B cell (primary cell): ENCODE results near the gene UAP1L1. TPM values are rescaled to one million over a fixed set of nuclear protein-coding genes. Genes with fewer than 3 reads are reported as not detected.

Experiments
- ATAC-seq: fragments of 200-7000 bp; cut with Tn5 transposase; one replicate; pipeline ENCODE4 v1.10.0; 2021; ENCODE audit warnings: low read depth, mild to moderate bottlenecking, moderate number of reproducible peaks, moderate library complexity
- CTCF ChIA-PET: fragments of 350-600 bp; sonication (Branson Sonifier 250); formaldehyde crosslinking; loops from one replicate; lab custom pipeline; 2021; ENCODE audit warnings: antibody characterized with exemption, inconsistent platforms; lab: Charles Lee
- POLR2A ChIA-PET: fragments of 350-600 bp; sonication (Branson Sonifier 250); formaldehyde crosslinking; loops from one replicate; lab custom pipeline; 2021; ENCODE audit warnings: antibody characterized with exemption; lab: Charles Lee
- DNase-seq: peaks from one replicate; pipeline ENCODE4 v3.0.0; 2013
- H2AFZ ChIP-seq: 2 replicates; pipeline ENCODE4 v1.6.1; 2012; ENCODE audit warnings: mild to moderate bottlenecking, low read depth, low read length; ENCODE audit not compliant: insufficient read depth, poor library complexity, severe bottlenecking
- H3K27ac ChIP-seq, 2 donors: 1 replicate in 1 of 2; 2 replicates in 1 of 2; pipeline ENCODE4 v1.5.1; 2012 to 2013; ENCODE audit warnings: low read length in 2 of 2, mild to moderate bottlenecking in 2 of 2, moderate library complexity in 1 of 2
- H3K27me3 ChIP-seq, 4 experiments: fragments of 200-600 bp in 1 of 4; sonication (generic) in 1 of 4; replicated peaks in 1 of 4; 1 replicate in 2 of 4; 2 replicates in 2 of 4; pipeline versions ENCODE4 v1.6.1 to v1.7.0; 2013 to 2016; ENCODE audit warnings: low read length in 3 of 4, mild to moderate bottlenecking in 2 of 4, mixed read lengths in 1 of 4, moderate library complexity in 1 of 4; ENCODE audit not compliant: insufficient read depth in 4 of 4, control insufficient read depth in 3 of 4; ENCODE audit errors: control extremely low read depth in 1 of 4
- H3K36me3 ChIP-seq, 2 experiments: replicated peaks in 1 of 2; 1 replicate in 1 of 2; 2 replicates in 1 of 2; pipeline versions ENCODE4 v1.6.1 to v1.7.1; 2013; ENCODE audit warnings: low read length in 1 of 2; ENCODE audit not compliant: insufficient read depth in 2 of 2, control insufficient read depth in 1 of 2; ENCODE audit errors: control extremely low read depth in 1 of 2, extremely low read depth in 1 of 2
- H3K4me1 ChIP-seq, 2 donors: fragments of 200-600 bp in 1 of 2; sonication (generic) in 1 of 2; 1 replicate in 1 of 2; 2 replicates in 1 of 2; pipeline versions ENCODE4 v1.5.1 to v1.6.1; 2013 to 2017; ENCODE audit warnings: low read length in 2 of 2; ENCODE audit not compliant: control insufficient read depth in 2 of 2, insufficient read depth in 2 of 2
- H3K4me2 ChIP-seq: replicated peaks from 2 replicates; pipeline ENCODE3; 2012; ENCODE audit warnings: mild to moderate bottlenecking, low read depth, low read length; ENCODE audit not compliant: poor library complexity, severe bottlenecking
- H3K4me3 ChIP-seq, 5 experiments: fragments of 200-600 bp in 1 of 5; sonication (generic) in 1 of 5; 1 replicate in 3 of 5; 2 replicates in 2 of 5; pipeline versions ENCODE4 v1.5.1 to v1.7.0; 2011 to 2016; ENCODE audit warnings: low read length in 4 of 5, mild to moderate bottlenecking in 4 of 5, low read depth in 2 of 5, control low read depth in 1 of 5, moderate library complexity in 1 of 5; ENCODE audit not compliant: insufficient read depth in 1 of 5; ENCODE audit errors: control extremely low read depth in 1 of 5, extremely low read depth in 1 of 5
- H3K79me2 ChIP-seq: fragments of 200-600 bp; sonication (generic); one replicate; pipeline ENCODE4 v1.6.0; 2016; ENCODE audit warnings: low read length; ENCODE audit not compliant: control insufficient read depth, insufficient read depth
- H3K9ac ChIP-seq: fragments of 200-600 bp; sonication (generic); 2 replicates; pipeline ENCODE4 v1.6.1; 2017; ENCODE audit warnings: mild to moderate bottlenecking, low read length, moderate library complexity
- H3K9me3 ChIP-seq, 3 donors: one replicate each; pipeline versions ENCODE4 v1.6.1 to v1.7.1; 2013; ENCODE audit warnings: low read length in 2 of 3; ENCODE audit not compliant: control insufficient read depth in 2 of 3, insufficient read depth in 1 of 3; ENCODE audit errors: control extremely low read depth in 1 of 3
- H4K20me1 ChIP-seq: 2 replicates; pipeline ENCODE4 v1.6.0; 2012; ENCODE audit warnings: mild to moderate bottlenecking, low read length; ENCODE audit not compliant: insufficient read depth, control insufficient read depth, poor library complexity, severe bottlenecking
- H3K27ac Mint-ChIP-seq: one replicate; pipeline ENCODE4 v1.8.0; 2021; ENCODE audit warnings: mixed read lengths
- H3K27me3 Mint-ChIP-seq: one replicate; pipeline ENCODE4 v1.8.0; 2021; ENCODE audit warnings: mixed read lengths
- H3K4me1 Mint-ChIP-seq: one replicate; pipeline ENCODE4 v1.8.0; 2021; ENCODE audit warnings: mixed read lengths
- H3K4me3 Mint-ChIP-seq: one replicate; pipeline ENCODE4 v1.8.0; 2021; ENCODE audit warnings: mixed read lengths
- H3K9me3 Mint-ChIP-seq: one replicate; pipeline ENCODE4 v1.8.0; 2022; ENCODE audit warnings: mixed read lengths; ENCODE audit not compliant: insufficient read depth
- EZH2 ChIP-seq: IDR thresholded peaks from 2 replicates; pipeline ENCODE4 v1.6.1; 2012; ENCODE audit warnings: borderline replicate concordance, low read depth, mild to moderate bottlenecking, moderate library complexity, low read length; ENCODE audit not compliant: insufficient read depth, poor library complexity, severe bottlenecking
- WGBS: methylation state at CpG from one replicate; pipeline ENCODE4 v1.1.5; 2013; ENCODE audit warnings: missing lambda C conversion rate; ENCODE audit not compliant: insufficient coverage; 5-methylcytosine and 5-hydroxymethylcytosine counted together
- intact Hi-C: fragments of 100-400 bp; cut with micrococcal nuclease; formaldehyde crosslinking; loops from one replicate; pipeline ENCODE4 v1.10.0; 2022
- polyA plus RNA-seq: library from polyadenylated mRNA; depleted of rRNA; stranded (reverse); fragments of >200 nt; gene quantifications from 2 replicates; pipeline ENCODE4 v1.2.3, GENCODE V29; 2012
- total RNA-seq, 2 donors: library from RNA; stranded (reverse); fragments of 120-200 nt in 1 of 2; gene quantifications; 1 replicate in 1 of 2; 2 replicates in 1 of 2; pipeline versions ENCODE4 v1.2.3 to v1.2.4, GENCODE V29; 2013 to 2022
- TF ChIP-seq, protein P1 (sequence below): fragments of 200-600 bp; IDR thresholded peaks from one replicate; pipeline ENCODE4 v1.8.0; 2022; ENCODE audit warnings: antibody characterized with exemption, mild to moderate bottlenecking

Gene UAP1L1
- total and polyA plus RNA-seq, 2 donors (not counting 1 experiment from before 2014, with no cell fraction given) = 29.1 to 47.6 TPM

DNA sequence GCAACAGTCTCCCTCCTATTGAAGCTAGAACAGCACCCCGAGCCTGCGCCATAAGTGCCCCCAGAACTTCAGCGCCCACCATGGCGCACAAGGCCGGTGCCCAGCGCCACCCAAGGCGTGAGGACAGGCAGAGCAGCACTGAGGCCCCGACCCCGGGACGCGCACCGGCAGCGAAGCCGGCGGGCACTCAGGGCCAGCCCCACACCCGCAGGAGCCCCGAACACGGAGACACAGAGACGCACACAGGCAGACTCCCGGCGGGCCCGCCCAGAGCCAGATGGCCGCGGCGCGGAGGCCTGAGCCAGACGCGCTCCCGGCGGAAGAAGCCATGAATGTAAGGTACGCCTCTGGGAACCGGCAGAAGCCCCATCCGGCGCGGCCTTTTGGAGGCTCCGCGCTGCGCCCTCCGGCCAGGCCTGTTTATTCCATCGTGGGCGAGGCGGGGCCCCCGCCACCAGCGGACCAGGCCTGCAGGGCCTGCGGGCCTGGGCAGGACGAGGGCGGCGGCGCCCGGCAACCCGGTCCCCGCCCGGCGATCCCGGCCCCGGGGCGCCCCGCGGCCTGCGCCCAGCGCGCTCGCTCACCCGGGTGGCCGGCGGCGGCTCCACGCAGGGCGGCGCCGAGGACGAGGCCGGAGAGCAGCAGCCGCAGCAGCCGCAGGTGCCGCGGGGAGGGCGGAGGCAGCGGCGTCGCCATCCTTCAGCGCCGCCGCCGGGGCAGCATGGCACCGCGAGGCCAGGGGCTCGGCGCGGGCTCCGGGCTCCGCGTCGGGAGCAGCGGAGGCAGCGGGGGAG, 31.8 kb upstream of the UAP1L1 start:
- Histone ChIP-seq H3K9me3 (peaks cover 0 to 41% (median 0%) of the 10 kb centered on the region in 3 donors), H3K4me2 (peak overlapping the region; percentile 85), H3K79me2 (no peaks in the 10 kb centered on the region), H4K20me1 (peaks cover 5% of the 10 kb centered on the region), H3K27me3 (peaks cover 0 to 79% (median 48%) of the 10 kb centered on the region in 4 experiments), H3K4me3 (peak overlapping the region in 3 of 5 experiments; percentile 18 to 46 (median 23)), H3K27ac (no peak overlapping the region), H3K9ac (peak overlapping the region; percentile 39), H2AFZ (peak overlapping the region; percentile 28), H3K36me3 (no peaks in the 10 kb centered on the region), H3K4me1 (peaks cover 24 to 42% of the 10 kb centered on the region in 2 donors)
- peak overlapping the region; percentile 19 for H3K4me3 Mint-ChIP-seq
- H3K27ac Mint-ChIP-seq = no peak overlapping the region
- WGBS = 3% methylated on average over 96 of the region's 96 CpGs
- TF ChIP-seq EZH2 = peak; percentile 94
- TF ChIP-seq, protein P1, sequence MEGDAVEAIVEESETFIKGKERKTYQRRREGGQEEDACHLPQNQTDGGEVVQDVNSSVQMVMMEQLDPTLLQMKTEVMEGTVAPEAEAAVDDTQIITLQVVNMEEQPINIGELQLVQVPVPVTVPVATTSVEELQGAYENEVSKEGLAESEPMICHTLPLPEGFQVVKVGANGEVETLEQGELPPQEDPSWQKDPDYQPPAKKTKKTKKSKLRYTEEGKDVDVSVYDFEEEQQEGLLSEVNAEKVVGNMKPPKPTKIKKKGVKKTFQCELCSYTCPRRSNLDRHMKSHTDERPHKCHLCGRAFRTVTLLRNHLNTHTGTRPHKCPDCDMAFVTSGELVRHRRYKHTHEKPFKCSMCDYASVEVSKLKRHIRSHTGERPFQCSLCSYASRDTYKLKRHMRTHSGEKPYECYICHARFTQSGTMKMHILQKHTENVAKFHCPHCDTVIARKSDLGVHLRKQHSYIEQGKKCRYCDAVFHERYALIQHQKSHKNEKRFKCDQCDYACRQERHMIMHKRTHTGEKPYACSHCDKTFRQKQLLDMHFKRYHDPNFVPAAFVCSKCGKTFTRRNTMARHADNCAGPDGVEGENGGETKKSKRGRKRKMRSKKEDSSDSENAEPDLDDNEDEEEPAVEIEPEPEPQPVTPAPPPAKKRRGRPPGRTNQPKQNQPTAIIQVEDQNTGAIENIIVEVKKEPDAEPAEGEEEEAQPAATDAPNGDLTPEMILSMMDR = no peak
- ChIA-PET CTCF (interaction anchor here (1.0 to 3.2 kb wide), 9 partner anchors 9 to 23 kb away, joined by 4 to 61 read pairs (median 10); partner anchors contain the start of gene ABCA2), POLR2A (interaction anchor here (0.5 kb wide), 1 partner anchor 25 kb away, joined by 3 read pairs; the partner anchor contains the start of gene SAPCD2)
- no peak for ATAC-seq
- H3K4me1 Mint-ChIP-seq = peaks cover 10% of the 10 kb centered on the region
- peaks cover 17% of the 10 kb centered on the region for H3K27me3 Mint-ChIP-seq
- peak; percentile 56 for DNase-seq
- intact Hi-C loops = loop anchor here (1.0 to 2.0 kb wide), 2 partner anchors 22 to 191 kb away; no protein-coding TSS in a partner anchor
- no peaks in the 10 kb centered on the region for H3K9me3 Mint-ChIP-seq
